GM13977 (cell line): Measurements from ENCODE around the gene GP1BB.

Experiments used
- DNase-seq: peaks from one replicate; pipeline ENCODE4 v3.0.0; 2012; ENCODE audit warnings: low spot score
- CTCF ChIP-seq: IDR thresholded peaks from 2 replicates; pipeline ENCODE4 v1.5.1; 2012; ENCODE audit warnings: mild to moderate bottlenecking, control low read depth; ENCODE audit not compliant: insufficient read depth; ENCODE audit errors: extremely low read depth, missing control alignments
- in situ Hi-C: fragments of 300-500 bp; cut with MboI; formaldehyde crosslinking; loops from one replicate; pipeline ENCODE4 v1.12.0; 2022; ENCODE audit warnings: low sequenced_read_pairs, low pct_unique_long_range_greater_than_20kb, mixed read lengths, inconsistent platforms; ENCODE audit not compliant: unreplicated experiment

Gene GP1BB

DNA sequence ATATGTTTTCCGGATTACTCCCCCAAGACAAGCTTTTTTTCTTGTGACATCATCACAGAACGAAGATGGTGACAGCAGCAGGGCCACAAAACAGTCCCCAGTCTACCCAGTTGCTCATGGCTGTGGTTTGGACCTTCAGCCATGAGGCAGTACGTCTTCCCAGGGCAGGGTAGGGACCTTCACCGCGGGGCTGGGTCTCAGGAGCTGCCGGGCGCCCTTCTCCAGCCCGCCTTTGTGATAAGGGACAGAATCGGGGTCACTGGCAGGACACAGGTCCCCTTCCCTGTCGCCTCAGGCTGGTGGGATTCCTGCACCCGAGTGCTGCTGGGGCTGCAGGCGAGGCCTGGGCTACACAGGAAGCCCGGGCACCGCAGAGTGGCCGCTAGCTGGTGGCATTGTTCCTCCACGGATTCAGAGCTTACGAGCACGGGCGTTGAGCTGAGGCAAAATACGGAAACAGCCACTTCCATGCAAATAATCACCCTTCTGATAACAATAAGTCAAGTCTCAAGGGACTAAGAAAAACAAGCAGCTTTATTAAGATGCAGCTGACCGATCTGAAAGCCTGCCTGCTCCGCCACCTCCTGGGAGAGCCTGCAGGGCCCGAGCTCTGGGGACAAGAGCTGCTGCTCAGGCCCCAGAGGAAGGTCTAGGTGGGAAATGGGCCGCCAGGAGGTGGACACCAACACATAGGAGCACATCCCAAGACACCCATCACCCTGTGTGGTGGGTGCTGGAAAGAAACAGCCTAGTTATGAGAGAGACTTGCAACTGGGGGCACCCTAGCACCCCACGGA is 49.5 kb downstream of the GP1BB start:
- DNase-seq = no peak
- peak; percentile 35 for TF ChIP-seq CTCF

DNA sequence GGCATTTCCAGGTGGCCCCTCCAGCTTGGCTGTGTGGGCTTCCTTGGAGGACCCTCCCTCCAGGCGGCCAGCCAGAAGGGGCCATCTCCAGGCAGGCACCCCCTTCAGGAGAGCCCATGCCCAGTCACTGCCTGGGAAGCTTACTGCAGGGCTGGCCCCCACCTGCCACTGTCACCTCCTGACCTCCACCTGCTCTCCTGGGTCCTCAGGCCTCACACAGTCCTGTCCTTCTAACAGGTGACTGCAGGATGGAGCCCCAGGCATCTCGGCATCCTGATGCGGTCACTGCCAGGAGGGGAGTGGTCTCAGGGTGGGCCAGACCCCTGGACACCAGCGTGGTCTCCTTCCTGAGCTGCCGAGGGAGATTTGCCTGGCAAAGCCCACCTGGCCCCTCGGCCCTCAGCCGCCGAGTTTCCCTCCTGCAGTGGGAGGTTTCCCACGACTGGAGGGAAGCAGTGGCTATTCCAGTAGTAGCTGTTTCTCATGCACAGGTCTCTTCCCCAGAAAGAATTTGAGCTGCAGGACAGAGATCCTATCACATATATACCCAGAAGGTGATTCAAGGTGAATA is 50.2 kb downstream of the GP1BB start:
- in situ Hi-C loops = loop anchor here (10.0 kb wide), 1 partner anchor 121 kb away; no protein-coding TSS in a partner anchor
- TF ChIP-seq CTCF = no peak
- DNase-seq = no peak

More for the DNA sequence above, 49.5 kb downstream of the GP1BB start:
- in situ Hi-C loops = loop anchor here (10.0 kb wide), 1 partner anchor 122 kb away; no protein-coding TSS in a partner anchor
